Progenitor cell of endocrine pancreas (in vitro differentiated cells): ENCODE results near the gene C3orf20. TPM values are rescaled to one million over a fixed set of nuclear protein-coding genes. Genes with fewer than 3 reads are reported as not detected.

Source experiments
- DNase-seq: peaks from one replicate; pipeline ENCODE4 v3.0.0; 2021; ENCODE audit warnings: low spot score; ENCODE audit not compliant: unreplicated experiment
- H3K27ac Mint-ChIP-seq: 2 replicates; pipeline ENCODE4 v1.8.0; 2021; ENCODE audit warnings: mild to moderate bottlenecking, moderate library complexity, mixed read lengths
- H3K27me3 Mint-ChIP-seq: 2 replicates; pipeline ENCODE4 v1.8.0; 2021; ENCODE audit warnings: mixed read lengths
- H3K36me3 Mint-ChIP-seq: 2 replicates; pipeline ENCODE4 v1.8.0; 2022; ENCODE audit warnings: mixed read lengths; ENCODE audit not compliant: insufficient read depth
- H3K4me1 Mint-ChIP-seq: 2 replicates; pipeline ENCODE4 v1.8.0; 2021; ENCODE audit warnings: low read depth, mixed read lengths
- H3K4me3 Mint-ChIP-seq: 2 replicates; pipeline ENCODE4 v1.8.0; 2021; ENCODE audit warnings: low read depth, mild to moderate bottlenecking, moderate library complexity, mixed read lengths
- H3K9me3 Mint-ChIP-seq: 2 replicates; pipeline ENCODE4 v1.8.0; 2021; ENCODE audit warnings: low read depth, mixed read lengths
- CTCF ChIP-seq: fragments of 200-600 bp; sonication (generic); IDR thresholded peaks from one replicate; pipeline ENCODE4 v1.5.0; 2021; ENCODE audit warnings: antibody characterized with exemption, mild to moderate bottlenecking; ENCODE audit not compliant: unreplicated experiment
- total RNA-seq: library from RNA; stranded (reverse); gene quantifications from 2 replicates; pipeline ENCODE4 v1.2.1, GENCODE V29; 2021

C3orf20 gene
- total RNA-seq, 1 donor from 2014 or later, result 0.19 TPM

- H3K9me3 Mint-ChIP-seq, result no peaks in the 10 kb centered on the region
- H3K4me1 Mint-ChIP-seq, result peaks cover 1% of the 10 kb centered on the region
- DNase-seq, result no peak
- H3K4me3 Mint-ChIP-seq, result no peak overlapping the region
- no peak overlapping the region for H3K27ac Mint-ChIP-seq
- peaks cover 33% of the 10 kb centered on the region for H3K27me3 Mint-ChIP-seq
- no peak for TF ChIP-seq CTCF
- no peaks in the 10 kb centered on the region for H3K36me3 Mint-ChIP-seq
Measured at GRCh38 chr3:14801031-14801430, 126.1 kb downstream of the C3orf20 start.

GRCh38 chr3:14801668-14802380, 126.9 kb downstream of the C3orf20 start:
- DNase-seq, result no peak
- Mint-ChIP-seq H3K4me1 (peaks cover 1% of the 10 kb centered on the region), H3K27me3 (peaks cover 35% of the 10 kb centered on the region), H3K9me3 (no peaks in the 10 kb centered on the region), H3K36me3 (no peaks in the 10 kb centered on the region), H3K4me3 (no peak overlapping the region), H3K27ac (no peak overlapping the region)
- TF ChIP-seq CTCF, result no peak

GRCh38 chr3:14802381-14802731, 127.4 kb downstream of the C3orf20 start:
- no peak for DNase-seq
- Mint-ChIP-seq H3K9me3 (no peaks in the 10 kb centered on the region), H3K36me3 (no peaks in the 10 kb centered on the region), H3K4me1 (peaks cover 1% of the 10 kb centered on the region), H3K27me3 (peaks cover 40% of the 10 kb centered on the region), H3K27ac (no peak overlapping the region), H3K4me3 (no peak overlapping the region)
- no peak for TF ChIP-seq CTCF

GRCh38 chr3:14803101-14803980, 128.4 kb downstream of the C3orf20 start:
- peaks cover 1% of the 10 kb centered on the region for H3K4me1 Mint-ChIP-seq
- peaks cover 45% of the 10 kb centered on the region for H3K27me3 Mint-ChIP-seq
- no peak for TF ChIP-seq CTCF
- no peak overlapping the region for H3K4me3 Mint-ChIP-seq
- no peaks in the 10 kb centered on the region for H3K36me3 Mint-ChIP-seq
- DNase-seq, result no peak
- H3K27ac Mint-ChIP-seq, result no peak overlapping the region
- H3K9me3 Mint-ChIP-seq, result no peaks in the 10 kb centered on the region

GRCh38 chr3:14803981-14804834, 129.3 kb downstream of the C3orf20 start:
- no peak overlapping the region for H3K4me3 Mint-ChIP-seq
- H3K27ac Mint-ChIP-seq, result no peak overlapping the region
- peaks cover 54% of the 10 kb centered on the region for H3K27me3 Mint-ChIP-seq
- no peaks in the 10 kb centered on the region for H3K9me3 Mint-ChIP-seq
- no peak for DNase-seq
- H3K4me1 Mint-ChIP-seq, result peaks cover 1% of the 10 kb centered on the region
- H3K36me3 Mint-ChIP-seq, result no peaks in the 10 kb centered on the region
- TF ChIP-seq CTCF, result no peak
